Activated CD8-positive, alpha-beta memory T cell treated with anti-CD3 and anti-CD28 coated beads, Interleukin-2, amount 50 U/mL, for 4 hours (primary cell): ENCODE data around the gene QRICH2.
"Not testable (repeated sequence)": the region's sequence is repeated elsewhere in the genome, so short reads cannot be mapped to it uniquely, and the experiment has no call there.

Experiments used
- DNase-seq: peaks from one replicate; pipeline ENCODE4 v3.0.0-alpha.2; 2020

The QRICH2 gene

DNA sequence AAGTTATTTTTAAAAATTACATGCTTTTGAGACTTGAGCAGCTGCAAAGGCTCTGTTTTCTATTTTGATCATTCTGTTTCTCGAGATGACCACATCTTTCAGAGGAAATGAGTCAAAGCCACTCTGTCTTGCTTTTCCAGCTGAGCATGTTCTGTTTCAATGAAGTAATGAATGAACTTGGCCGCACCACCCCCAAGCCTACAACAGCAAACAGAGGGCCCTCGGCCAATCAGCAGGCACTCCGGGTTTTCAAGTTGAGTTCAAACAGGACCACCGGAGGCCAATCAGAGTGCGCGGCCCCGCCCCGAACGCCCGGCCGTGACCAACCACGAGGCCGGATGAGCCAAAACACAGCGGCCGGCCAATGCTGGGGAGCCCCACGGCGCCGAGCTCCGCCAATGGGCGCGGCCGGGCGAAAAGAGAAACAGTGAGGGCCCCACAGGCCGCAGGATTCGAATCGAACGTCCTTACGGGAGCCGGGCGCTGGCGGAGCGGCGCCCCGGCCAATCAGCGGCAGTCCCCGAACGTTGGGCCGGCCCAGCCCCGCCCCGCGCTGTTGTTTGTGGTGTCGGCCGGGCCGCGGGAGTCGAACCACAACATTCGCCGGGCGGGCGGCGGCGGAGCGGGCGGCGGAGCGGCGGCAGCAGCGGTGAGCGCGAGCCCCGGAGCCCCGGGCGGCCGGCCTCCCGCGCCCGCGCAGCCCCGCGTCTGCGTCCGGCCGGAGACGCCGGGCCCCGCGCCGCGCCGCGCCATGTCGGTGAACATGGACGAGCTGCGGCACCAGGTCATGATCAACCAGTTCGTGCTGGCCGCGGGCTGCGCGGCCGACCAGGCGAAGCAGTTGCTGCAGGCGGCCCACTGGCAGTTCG, 43.1 kb downstream of the QRICH2 start, which contains the start of gene UBALD2:
TSS of gene UBALD2 (plus strand) at position 594 of the 869 bp plus-strand sequence. CDS start at position 752, 158 bp downstream.
- DNase-seq, result peak; percentile 98

DNA sequence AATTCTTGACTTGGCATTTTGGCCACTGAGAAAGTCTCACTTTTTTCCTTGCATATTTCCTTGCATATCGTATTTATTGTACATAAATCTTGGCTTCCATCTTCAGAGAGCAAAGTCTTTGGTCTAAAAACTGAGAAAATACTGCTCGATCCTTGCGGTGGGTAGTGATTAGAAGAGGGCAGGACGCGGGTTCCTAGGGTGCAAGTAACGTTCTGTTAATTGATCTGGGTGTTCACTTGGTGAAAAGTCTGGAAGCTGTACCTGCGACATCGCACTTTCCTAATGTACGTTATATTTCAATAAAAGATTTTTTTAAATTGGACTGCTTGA, 43.7 kb downstream of the QRICH2 start:
- DNase-seq, result no peak

DNA sequence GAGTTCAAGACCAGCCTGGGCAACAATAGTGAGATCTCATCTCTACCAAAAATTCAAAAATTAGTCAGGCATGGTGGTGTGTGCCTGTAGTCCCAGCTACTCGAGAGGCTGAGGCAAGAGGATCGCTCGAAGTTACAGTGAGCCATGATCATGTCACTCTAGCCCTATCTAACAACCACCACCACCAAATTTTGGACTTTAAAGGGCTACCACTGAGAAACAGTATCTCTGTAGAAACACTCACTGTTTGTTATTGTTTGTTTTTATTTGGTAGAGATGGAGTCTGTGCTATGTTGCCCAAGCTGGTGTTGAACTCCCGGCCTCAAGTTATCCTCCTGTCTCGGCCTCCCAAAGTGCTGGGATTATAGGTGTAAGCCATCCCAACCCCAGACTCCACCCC, 44.2 kb downstream of the QRICH2 start:
- DNase-seq, result no peak

DNA sequence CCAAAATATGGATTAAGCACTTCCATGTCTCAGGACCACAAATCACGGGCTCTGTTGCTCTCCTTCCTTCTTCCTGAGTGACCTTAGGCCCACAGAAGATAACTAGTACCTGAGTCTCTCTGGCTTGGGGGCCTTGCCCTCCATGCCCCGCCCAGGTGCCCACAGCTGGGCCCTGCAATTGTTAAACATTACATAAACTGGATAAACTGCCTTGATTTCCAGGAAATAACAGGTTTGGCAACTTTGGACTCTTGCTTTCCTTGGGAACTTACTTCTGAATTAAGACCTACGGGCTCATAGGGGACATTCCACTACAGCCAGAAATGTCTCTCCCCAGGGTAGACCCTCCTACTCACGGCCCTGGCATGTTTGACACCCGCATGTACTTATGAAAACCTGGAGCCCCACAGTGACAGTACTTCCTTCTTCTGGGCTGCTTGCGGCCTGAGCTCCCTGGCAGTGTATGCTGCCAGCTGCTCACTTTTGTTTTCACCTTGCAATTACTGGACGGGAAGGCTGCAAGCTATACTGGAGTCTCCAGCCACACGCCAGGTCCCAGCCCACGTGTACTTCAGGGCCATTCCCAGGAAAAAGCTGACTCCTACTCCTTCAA, 45.2 kb downstream of the QRICH2 start:
- DNase-seq, result no peak

DNA sequence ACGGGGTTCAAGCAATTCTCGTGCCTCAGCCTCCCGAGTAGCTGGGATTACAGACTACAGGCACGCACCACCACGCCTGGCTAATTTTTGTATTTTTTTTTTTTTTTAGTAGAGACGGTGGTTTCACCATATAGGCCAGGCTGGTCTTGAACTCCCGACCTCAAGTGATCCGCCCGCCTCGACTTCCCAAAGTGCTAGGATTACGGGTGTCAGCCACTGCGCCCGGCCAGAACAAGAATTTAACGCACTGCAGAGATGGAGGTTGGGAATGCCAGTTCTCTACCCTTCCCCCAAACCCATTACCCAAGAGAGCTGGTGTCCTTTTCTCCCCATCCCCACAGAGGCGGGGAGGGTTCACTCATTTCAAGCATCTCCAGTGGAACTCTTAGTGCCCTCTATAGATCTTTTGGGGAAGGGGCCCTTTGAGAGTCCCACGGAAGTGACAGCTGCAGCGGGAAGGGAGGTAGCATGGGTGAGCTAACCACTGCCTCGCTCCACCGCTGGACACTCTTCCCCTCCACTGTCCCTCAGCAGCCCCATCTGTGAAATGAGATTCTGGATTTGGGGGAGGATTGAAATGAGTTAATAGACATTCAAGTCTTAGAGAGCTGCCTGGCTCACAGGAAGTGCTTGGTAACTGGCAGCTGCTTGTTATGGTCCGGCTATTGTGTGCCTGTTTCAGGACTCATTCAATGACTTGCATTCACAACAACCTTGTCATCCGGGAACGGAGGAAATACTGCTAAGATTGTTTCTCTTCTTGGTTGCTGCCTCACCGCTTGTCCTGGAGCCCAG, 46.5 kb downstream of the QRICH2 start:
- DNase-seq, result no peak

DNA sequence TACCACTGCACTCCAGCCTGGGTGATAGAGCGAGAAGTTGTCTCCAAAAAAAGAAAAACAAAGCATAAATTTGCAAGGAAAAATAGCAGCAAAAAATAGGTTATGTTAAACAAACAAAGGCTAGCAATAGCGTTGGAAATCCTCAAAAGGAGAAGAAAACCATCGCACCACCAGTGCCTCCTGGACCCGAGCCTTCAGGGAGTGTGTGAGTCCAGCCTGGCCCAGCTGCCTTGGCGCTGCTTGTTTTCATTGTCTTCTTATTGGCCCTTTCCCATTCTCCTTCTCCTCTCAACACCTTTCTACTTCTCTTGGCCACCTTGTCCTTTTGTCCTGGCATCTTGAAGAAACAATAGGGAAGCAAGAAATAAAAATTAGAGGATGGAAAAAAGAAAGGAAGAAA, 47.4 kb downstream of the QRICH2 start:
- DNase-seq, result no peak

DNA sequence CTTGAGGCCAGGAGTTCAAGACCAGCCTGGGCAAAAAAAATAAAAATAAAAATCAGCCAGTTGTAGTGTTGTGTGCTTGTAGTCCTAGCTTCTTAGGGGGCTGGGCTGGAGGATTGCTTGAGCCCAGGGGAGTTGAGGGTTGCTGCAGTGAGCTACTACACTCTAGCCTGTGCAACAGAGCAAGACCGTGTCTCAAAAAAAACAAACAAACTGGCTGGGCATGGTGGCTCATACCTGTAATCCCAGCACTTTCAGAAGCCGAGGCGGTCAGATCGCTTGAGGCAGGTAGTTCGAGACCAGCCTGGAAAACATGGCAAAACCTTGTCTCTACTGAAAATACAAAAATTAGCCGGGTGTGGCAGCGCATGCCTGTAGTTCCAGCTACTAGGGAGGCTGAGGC, 47.9 kb downstream of the QRICH2 start:
- no peak for DNase-seq

DNA sequence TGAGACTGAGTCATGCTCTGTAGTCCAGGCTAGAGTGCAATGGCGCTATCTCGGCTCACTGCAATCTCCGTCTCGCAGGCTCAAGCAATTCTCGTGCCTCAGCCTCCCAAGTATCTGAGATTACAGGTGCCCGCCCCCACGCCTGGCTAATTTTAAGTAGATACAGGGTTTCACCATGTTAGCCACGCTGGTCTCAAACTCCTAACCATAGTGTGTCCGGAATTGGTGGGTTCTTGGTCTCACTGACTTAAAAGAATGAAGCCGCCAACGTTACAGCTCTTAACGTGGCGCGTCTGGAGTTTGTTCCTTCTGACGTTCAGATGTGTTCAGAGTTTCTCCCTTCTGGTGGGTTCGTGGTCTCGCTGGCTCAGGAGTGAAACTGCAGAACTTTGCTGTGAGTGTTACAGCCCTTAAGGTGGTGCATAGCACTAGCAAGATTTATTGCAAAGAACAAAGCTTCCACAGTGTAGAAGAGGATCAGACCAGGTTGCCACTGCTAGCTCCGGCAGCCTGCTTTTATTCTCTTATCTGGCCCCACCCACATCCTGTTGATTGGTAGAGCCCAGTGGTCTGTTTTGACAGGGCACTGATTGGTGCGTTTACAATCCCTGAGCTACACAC, 51.5 kb downstream of the QRICH2 start:
- not testable (repeated sequence) for DNase-seq

DNA sequence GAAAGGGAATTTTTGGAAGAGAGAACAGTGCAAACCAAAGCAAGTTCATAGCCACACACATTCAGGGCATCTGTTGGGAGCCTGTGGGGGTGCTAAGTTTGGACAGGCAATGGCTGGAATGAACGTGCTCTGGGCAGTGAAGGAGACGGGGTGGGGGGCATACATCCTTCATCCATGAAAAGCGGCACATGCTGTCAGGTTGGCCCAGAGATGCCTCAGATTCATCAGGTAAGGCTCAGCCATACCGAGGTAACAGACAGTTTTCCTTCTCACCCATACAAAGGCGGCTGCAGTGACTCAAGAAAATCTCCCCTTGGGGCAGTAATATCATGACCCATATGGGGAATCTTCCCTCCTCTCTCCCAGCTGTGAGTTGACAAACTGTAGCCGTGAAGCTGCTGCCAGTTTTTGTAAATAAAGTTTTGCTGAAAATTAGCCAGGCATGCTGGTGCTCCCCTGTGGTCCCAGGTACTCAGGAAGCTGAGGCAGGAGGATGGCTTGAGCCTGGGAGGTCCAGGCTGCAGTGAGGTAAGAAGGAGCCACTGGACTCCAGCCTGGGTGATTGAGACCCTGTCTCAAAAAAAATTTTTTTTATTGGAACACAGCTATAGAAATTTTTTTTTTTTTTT, 52.2 kb downstream of the QRICH2 start:
- DNase-seq, result no peak

DNA sequence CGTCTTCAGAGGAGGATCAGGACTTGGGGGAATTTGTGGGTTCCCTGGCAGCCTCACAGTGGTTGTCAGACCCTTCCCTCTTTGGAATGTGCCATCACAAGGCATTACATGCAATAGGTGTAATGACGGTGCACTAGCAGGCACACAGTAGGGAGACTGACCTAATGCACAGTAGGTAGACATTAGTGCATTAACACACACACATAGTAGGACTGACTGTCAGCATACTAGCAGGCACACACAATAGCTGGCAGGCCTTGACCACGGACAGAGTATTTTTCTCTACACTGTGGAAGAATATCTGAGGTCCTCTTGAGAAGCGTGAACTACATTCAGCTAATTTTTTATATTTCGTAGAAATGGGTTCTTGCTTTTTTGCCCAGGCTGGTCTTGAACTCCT, 53.8 kb downstream of the QRICH2 start:
- DNase-seq, result no peak

DNA sequence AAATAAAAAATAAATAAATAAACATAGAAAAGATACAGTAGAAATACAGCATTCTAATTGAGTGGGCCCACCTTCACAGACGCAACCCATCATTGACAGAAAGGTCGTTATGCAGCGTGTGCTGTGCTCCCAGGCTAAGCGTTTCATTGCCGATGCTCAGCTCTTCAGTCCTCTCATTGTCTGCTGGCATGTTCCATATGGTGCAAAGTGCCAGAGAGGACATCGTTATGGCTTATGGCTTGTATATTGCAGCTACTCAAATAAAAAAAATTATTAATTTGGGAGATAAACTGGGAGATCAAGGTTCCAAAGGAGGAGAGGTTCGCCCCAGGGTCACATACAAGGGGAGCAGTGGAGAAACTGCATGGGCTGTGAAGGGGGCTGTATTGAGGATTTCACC, 54.2 kb downstream of the QRICH2 start:
- DNase-seq, result no peak

DNA sequence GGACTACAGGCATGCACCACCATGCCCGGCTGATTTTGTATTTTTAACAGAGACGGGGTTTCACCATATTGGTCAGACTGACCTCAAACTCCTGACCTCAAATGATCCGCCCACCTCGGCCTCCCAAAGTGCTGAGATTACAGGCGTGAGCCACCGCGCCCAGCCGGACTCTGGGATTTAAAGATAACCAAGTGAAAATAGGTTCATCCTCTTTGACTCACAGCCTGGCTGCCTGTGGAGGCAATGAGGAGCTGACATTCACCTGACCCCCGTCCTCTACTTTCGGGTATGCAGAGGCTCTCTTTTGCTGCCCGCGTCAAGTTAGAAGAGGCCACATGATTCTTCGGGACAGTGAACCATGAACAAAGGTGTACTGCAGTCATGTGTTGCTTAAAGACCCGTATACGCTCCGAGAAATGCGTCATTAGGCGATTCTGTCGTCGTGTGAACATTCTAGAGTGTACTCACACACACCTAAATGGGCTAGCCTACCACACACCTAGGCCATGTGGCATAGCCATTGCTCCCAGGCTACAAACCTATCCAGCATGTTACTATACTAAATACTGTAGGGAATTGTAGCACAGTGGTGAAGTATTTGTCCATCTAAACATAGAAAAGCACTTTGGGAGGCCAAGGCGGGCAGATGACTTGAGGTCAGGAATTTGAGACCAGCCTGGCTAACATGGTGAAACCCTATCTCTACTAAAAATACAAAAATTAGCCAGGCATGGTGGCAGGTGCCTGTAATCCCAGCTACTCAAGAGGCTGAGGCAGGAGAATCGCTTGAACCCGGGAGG, 54.9 kb downstream of the QRICH2 start:
- DNase-seq, result not testable (repeated sequence)

DNA sequence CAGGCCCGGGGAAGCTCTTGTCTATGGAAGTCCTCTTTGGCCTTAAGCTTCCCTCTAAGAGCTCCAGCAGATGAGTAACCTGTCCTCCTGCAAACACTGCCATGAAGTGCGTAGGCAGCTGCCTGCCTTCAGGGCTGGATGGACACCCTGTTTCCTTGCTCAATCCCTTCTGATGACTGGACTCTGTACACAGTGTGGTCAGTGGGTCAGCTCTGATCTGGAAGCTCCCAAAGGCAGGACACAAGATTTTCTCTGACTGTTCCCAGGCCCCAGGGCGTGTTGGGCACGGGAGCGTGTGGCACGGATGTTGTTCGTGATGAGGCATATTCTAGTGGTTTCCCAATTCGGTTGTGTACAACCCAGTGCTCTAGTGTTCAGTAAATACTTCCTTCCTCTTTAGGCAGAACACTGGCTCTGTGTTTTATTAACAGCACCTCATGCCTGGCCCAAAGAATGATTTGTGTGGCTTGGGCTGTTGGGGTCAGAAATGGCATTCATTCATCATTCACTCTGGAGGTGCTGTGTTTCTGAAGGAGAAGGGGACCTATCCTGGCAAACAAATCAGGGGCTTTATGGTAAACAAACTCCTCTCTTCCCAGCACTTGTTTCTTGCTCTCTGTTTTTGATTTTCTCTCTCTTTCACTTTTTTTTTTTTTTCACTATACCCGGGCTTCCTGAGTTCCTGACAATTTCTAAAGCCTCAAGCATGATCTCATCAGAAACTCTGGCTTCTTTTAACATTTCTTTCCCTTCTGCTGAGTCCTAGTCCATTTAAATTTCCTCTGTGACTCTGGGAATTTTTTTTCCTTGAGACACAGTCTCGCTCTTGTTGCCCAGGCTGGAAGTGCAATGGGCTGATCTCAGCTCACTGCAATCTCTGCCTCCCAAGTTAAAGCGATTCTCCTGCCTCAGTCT, 55.8 kb downstream of the QRICH2 start:
- DNase-seq, result no peak

DNA sequence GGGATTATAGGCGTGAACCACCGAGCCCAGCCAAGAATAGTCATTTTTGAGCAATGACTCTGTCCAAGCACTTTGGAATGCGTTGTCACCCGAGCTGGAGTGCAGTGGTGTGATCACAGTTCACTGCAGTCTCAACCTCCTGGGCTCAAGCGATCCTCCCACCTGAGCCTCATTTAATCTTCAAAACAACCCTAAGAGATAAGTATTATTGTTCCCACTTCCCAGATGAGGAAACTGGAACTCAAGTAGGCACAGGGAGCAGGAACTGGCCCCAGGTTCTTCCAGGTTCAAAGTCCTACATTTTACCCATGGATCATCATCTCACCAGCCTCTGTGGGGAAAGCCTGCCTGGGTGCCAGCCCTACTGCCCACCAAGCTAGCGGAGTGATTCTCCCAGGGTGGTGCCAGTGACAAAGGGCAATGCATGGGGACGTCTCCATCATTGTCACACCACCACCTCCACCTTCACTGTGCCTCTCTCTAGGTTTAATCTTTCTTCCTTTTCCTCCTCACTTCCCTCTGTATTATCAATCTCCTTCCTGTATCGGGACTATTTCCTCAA, 56.5 kb downstream of the QRICH2 start:
- DNase-seq, result no peak

DNA sequence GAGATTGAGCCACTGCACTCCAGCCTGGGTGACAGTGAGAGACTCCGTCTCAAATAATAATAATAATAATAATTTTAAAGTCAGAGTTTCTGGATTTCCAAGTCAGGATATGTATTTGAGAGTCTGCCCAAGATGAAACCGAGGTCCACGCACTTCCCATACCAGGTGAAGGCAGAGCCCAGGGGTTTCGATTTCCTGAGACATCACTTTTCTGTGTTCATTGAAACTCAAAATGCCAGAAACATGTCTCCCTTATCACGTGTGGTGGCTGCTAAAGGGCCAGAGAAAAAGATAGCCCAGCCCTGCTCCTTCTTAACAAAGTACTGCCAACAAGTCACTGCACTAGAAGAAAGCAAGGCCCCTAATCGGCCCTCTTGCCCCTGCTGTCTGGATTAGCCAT, 57.9 kb downstream of the QRICH2 start:
- no peak for DNase-seq

DNA sequence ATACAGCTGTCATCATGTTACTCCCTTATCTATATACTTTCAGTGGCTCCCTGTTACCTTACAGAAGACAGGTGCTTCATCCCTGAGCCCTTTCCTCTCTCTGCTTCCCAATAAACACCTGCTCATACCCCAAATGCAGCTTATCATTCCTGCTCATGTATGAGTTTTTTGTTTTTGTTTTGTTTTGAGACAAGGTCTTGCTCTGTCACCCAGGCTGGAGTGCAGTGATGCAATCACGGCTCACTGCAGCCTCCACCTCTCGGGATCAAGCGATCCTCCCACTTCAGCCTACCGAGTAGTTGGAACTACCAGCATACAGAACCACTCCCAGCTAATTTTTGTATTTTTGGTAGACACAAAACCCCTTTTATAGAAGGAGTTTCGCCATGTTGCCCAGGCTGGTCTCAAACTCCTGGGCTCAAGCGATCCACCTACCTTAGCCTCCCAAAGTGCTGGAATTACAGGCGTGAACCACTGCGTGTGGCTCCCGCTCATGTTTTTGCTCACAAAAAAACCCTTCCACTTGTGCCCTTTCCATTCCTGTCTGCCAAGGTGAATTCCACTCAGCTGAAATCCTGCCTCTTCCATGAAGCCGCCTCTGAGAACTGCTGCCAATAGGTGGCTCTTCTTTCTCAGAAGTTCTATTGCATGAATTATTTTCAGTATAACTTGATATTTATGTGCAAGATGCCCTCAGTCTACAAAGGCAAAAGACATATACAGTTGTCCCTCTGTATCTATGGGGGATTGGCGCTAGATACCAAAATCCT, 59.9 kb downstream of the QRICH2 start:
- no peak for DNase-seq

DNA sequence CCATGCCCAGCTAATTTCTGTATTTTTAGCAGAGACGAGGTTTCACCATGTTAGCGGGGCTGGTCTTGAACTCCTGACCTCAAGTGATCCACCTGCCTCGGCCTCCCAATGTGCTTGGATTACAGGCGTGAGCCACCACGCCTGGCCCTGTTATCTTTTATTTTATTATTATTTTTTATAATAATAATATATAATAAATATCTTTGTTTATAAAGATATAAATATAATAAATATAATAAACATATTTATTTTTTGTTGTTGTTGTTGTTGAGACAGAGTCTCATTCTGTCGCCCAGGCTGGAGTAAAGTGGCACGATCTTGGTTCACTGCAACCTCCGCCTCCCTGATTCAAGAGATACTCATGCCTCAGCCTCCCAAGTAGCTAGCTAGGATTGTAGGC, 60.8 kb downstream of the QRICH2 start:
- no peak for DNase-seq

DNA sequence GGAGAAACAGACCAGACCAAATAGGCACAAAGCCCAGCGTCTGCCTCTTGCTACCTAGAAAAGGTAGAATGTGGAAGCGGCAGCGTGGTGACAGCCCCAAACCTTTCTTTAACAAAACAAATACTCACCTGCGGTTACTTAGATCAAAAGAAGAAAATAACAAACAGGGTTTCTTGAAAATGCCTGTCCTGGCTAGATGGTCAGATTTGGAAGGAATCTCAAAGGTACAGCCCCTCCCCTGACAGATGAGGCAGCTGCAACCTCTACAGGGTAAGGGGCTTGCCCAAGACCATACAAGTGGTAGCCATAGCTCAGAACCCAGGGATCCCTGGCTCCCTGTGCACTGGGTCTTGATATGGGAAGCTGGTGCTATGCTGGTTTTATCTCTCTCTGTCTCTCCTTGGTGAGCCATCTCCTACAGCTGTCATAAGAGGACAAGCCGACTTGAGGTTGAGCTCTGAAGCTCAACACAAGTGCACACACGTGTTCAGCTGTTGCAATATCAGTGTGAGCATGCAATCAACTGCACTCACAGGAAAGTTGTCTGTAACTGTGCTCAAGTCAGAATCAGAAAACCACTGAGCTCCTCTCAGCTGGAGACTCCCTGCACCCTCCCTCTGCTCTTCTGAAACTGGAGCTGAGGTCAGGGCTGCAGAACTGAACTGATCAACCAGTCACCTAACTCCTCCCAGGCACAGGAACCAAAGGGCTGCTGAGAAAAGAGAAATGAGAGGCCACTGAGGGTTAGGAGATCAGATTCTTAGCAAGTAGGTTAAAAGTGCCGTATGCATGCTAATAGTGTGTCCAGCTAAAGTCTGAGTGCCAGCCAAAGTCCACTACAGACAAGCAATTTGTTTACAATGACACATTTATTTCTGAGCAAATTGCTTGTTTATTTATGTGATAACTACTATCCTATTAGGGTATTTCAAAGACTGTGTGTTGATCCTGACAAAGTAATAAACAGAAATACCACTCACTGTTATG, 61.7 kb downstream of the QRICH2 start:
- no peak for DNase-seq
